Heart left ventricle (tissue), 16 donors: ENCODE results near the gene CEBPA. TPM values are rescaled to one million over a fixed set of nuclear protein-coding genes. Genes with fewer than 3 reads are reported as not detected.

Source experiments
- ATAC-seq, 4 donors: fragments of 200-7000 bp; cut with Tn5 transposase; one replicate each; pipeline ENCODE4 v1.9.1; 2020 to 2022; ENCODE audit warnings: moderate library complexity in 4 of 4, mild to moderate bottlenecking in 3 of 4, moderate number of reproducible peaks in 1 of 4
- DNase-seq, 5 donors: peaks; one replicate each; pipeline ENCODE4 v3.0.0-alpha.2; 2020
- H3K27ac ChIP-seq, 12 donors: fragments of 200-600 bp; sonication (generic) in 4 of 12; one replicate each; pipeline versions ENCODE4 v1.5.0 to v1.8.0; 2016 to 2022; ENCODE audit warnings: mild to moderate bottlenecking in 2 of 12
- H3K27me3 ChIP-seq, 9 donors: fragments of 200-600 bp; sonication (generic) in 2 of 9; one replicate each; pipeline versions ENCODE4 v1.5.1 to v1.8.0; 2016 to 2022; ENCODE audit warnings: mild to moderate bottlenecking in 3 of 9
- H3K36me3 ChIP-seq, 9 donors: fragments of 200-600 bp; sonication (generic) in 2 of 9; one replicate each; pipeline versions ENCODE4 v1.5.0 to v1.8.0; 2018 to 2022; ENCODE audit warnings: mild to moderate bottlenecking in 2 of 9
- H3K4me1 ChIP-seq, 12 donors: fragments of 200-600 bp; sonication (generic) in 4 of 12; one replicate each; pipeline versions ENCODE4 v1.5.0 to v1.8.0; 2016 to 2022; ENCODE audit warnings: mild to moderate bottlenecking in 3 of 12
- H3K4me3 ChIP-seq, 12 donors: fragments of 200-600 bp; sonication (generic) in 4 of 12; one replicate each; pipeline versions ENCODE4 v1.5.0 to v1.8.0; 2017 to 2022; ENCODE audit warnings: mild to moderate bottlenecking in 9 of 12, moderate library complexity in 4 of 12
- H3K9me3 ChIP-seq, 12 donors: fragments of 200-600 bp; sonication (generic) in 4 of 12; one replicate each; pipeline versions ENCODE4 v1.5.0 to v1.8.0; 2016 to 2022; ENCODE audit warnings: mild to moderate bottlenecking in 1 of 12
- CTCF ChIP-seq, 12 donors: fragments of 200-600 bp; sonication (generic) in 4 of 12; IDR thresholded peaks; one replicate each; pipeline versions ENCODE4 v1.5.0 to v1.8.0; 2018 to 2022; ENCODE audit warnings: antibody characterized with exemption in 12 of 12, mild to moderate bottlenecking in 5 of 12
- POLR2A ChIP-seq, 2 donors: fragments of 450-650 bp; IDR thresholded peaks; one replicate each; pipeline ENCODE4 v1.6.1; 2017; ENCODE audit warnings: antibody characterized with exemption in 2 of 2, mild to moderate bottlenecking in 2 of 2, moderate library complexity in 2 of 2
- WGBS, 4 donors: extraction: QIAGEN DNeasy Blood & Tissue Kit in 2 of 4; methylation state at CpG; one replicate each; pipeline versions ENCODE4 v1.1.5 to v1.1.7; 2013 to 2018; 5-methylcytosine and 5-hydroxymethylcytosine counted together
- intact Hi-C, 10 donors: fragments of 100-400 bp; cut with DNase I; formaldehyde crosslinking; loops; one replicate each; pipeline versions ENCODE4 v1.11.1 to v1.14.2; 2022
- polyA plus RNA-seq, 2 donors: library from polyadenylated mRNA; stranded (reverse); fragments of 200-250 nt; gene quantifications; one replicate each; pipeline ENCODE4 v1.2.3, GENCODE V29; 2013
- total RNA-seq, 9 donors: library from RNA; depleted of rRNA in 2 of 9; stranded (reverse); fragments of >200 nt in 2 of 9; fragmentation: NEBNext Ultra II Directional in 3 of 9; extraction: Animal tissue kit (Norgen Biotek cat#: 25700) in 3 of 9; gene quantifications; one replicate each; pipeline versions ENCODE4 v1.1.0 to v1.2.4, GENCODE V29; 2016 to 2023
- donor health status: ischemic (EF 13 %, LVEDD 7.1; RV severe dilation, severe dysfunction).
- donor health status: healthy with polysubstance abuse.
- donor health status: DM: no; HTN: yes; CAD: no.
- donor health status: DM: no; HTN: no; CAD: no.
- donor health status: ischemic (EF 25% LVEDD 6.9; RV normal size, moderate dysfunction).
- donor health status: ischemic (EF 25% LVEDD 5.7; RV mildly dilated, moderate dysfunction).
- donor health status: healthy.
- donor health status: DM: yes; HTN: yes; CAD: no.
- donor health status: ischemic (EF 35%, LVEDD 5.7; RV mildly dilated, moderate dysfunction).
- donor health status: nonischemic (EF 11% LVEDD 7.7; RV severe dilation, severe dysfunction).
- donor health status: DM: yes; HTN: yes; CAD: no.
- donor health status: PGD.
- donor health status: ischemic (EF 29% LVEDD 5.4; RV normal size, mild dysfunction).
- donor health status: nonischemic (EF 23%, LVEDD 6.1; RV moderate dilation, normal function).

The CEBPA gene
- total and polyA plus RNA-seq, 11 donors, result 0.69 to 40.1 (median 2.5) TPM

- no peak for TF ChIP-seq POLR2A (IDR thresholded peaks at IDR 0.05)
- no peak for TF ChIP-seq CTCF (IDR thresholded peaks at IDR 0.05)
- H3K27me3 ChIP-seq, result peaks cover 0 to 40% (median 3%) of the 10 kb centered on the region in 9 donors
- ATAC-seq, result no peak
- peaks cover 0 to 13% (median 0%) of the 10 kb centered on the region in 12 donors for H3K4me1 ChIP-seq
- no peak for DNase-seq
- H3K4me3 ChIP-seq, result no peak overlapping the region
- H3K36me3 ChIP-seq, result no peaks in the 10 kb centered on the region
- H3K9me3 ChIP-seq, result no peaks in the 10 kb centered on the region
- H3K27ac ChIP-seq, result no peak overlapping the region
- intact Hi-C loops, result no loop called here
- 50 to 56% (median 52%) methylated on average over 4 of the region's 4 CpGs for whole genome bisulfite sequencing, 4 donors
These were observed 42.2 kb upstream of the CEBPA start for GRCh38 chr19:33344573-33344925.

GRCh38 chr19:33343859-33344572 lies 41.7 kb upstream of the CEBPA start:
- ATAC-seq, result peak in 1 of 4 donors; percentile 79
- no peaks in the 10 kb centered on the region for H3K9me3 ChIP-seq
- intact Hi-C loops, result no loop called here
- no peak overlapping the region for H3K4me3 ChIP-seq
- 20 to 28% (median 25%) methylated on average over 12 of the region's 12 CpGs for WGBS, 4 donors
- peak in 1 of 5 donors; percentile 18 for DNase-seq
- H3K36me3 ChIP-seq, result no peaks in the 10 kb centered on the region
- H3K4me1 ChIP-seq, result peaks cover 0 to 13% (median 0%) of the 10 kb centered on the region in 12 donors
- TF ChIP-seq POLR2A (IDR thresholded peaks at IDR 0.05) (no peak), CTCF (IDR thresholded peaks at IDR 0.05) (no peak)
- H3K27ac ChIP-seq, result no peak overlapping the region
- H3K27me3 ChIP-seq, result peaks cover 0 to 40% (median 3%) of the 10 kb centered on the region in 9 donors

- Histone ChIP-seq H3K36me3 (no peaks in the 10 kb centered on the region), H3K27ac (no peak overlapping the region), H3K27me3 (peaks cover 0 to 34% (median 3%) of the 10 kb centered on the region in 9 donors), H3K4me1 (peaks cover 0 to 10% (median 0%) of the 10 kb centered on the region in 12 donors), H3K9me3 (no peaks in the 10 kb centered on the region), H3K4me3 (no peak overlapping the region)
- ATAC-seq (no peak), DNase-seq (no peak)
- WGBS, 4 donors, result 68 to 81% (median 75%) methylated on average over 2 of the region's 2 CpGs
- intact Hi-C loops, result no loop called here
- TF ChIP-seq POLR2A (IDR thresholded peaks at IDR 0.05), result no peak
These were observed 41.0 kb upstream of the CEBPA start for GRCh38 chr19:33343301-33343700.

- Histone ChIP-seq H3K4me1 (peaks cover 0 to 10% (median 0%) of the 10 kb centered on the region in 12 donors), H3K9me3 (no peaks in the 10 kb centered on the region), H3K27ac (no peak overlapping the region), H3K36me3 (no peaks in the 10 kb centered on the region), H3K4me3 (no peak overlapping the region), H3K27me3 (peaks cover 0 to 23% (median 0%) of the 10 kb centered on the region in 9 donors)
- TF ChIP-seq POLR2A (IDR thresholded peaks at IDR 0.05) (no peak), CTCF (IDR thresholded peaks at IDR 0.05) (no peak)
- 16 to 65% (median 39%) methylated on average over 2 of the region's 2 CpGs for WGBS, 4 donors
- ATAC-seq (no peak), DNase-seq (no peak)
- intact Hi-C loops, result no loop called here
These were observed 38.7 kb upstream of the CEBPA start for GRCh38 chr19:33340991-33341390.
